HepG2 (cell line): Measurements from ENCODE around the gene MYOM1. TPM values are rescaled to one million over a fixed set of nuclear protein-coding genes. Genes with fewer than 3 reads are reported as not detected.

Experiments used
- ARNTL ChIP-seq: sonication (generic); formaldehyde crosslinking; IDR thresholded peaks from 2 replicates; pipeline ENCODE4 v1.4.0; 2020; ENCODE audit warnings: mild to moderate bottlenecking, missing genetic modification reagents
- CREM ChIP-seq, 2 experiments: sonication (generic) in 1 of 2; formaldehyde crosslinking in 1 of 2; IDR thresholded peaks; 2 replicates each; pipeline versions ENCODE4 v1.4.0 to v1.6.1; 2016 to 2020; ENCODE audit warnings: antibody characterized with exemption in 1 of 2, mild to moderate bottlenecking in 1 of 2, missing genetic modification reagents in 1 of 2
- DMAP1 ChIP-seq: IDR thresholded peaks from 2 replicates; pipeline ENCODE4 v1.6.1; 2016
- GLI4 ChIP-seq: sonication (generic); formaldehyde crosslinking; IDR thresholded peaks from 2 replicates; pipeline ENCODE4 v1.5.1; 2020; ENCODE audit warnings: missing genetic modification reagents, mild to moderate bottlenecking, moderate library complexity, borderline replicate concordance
- HOMEZ ChIP-seq: IDR thresholded peaks from 2 replicates; pipeline ENCODE4 v1.6.1; 2016; ENCODE audit warnings: low read depth
- KLF9 ChIP-seq: IDR thresholded peaks from 2 replicates; pipeline ENCODE4 v1.6.1; 2016; ENCODE audit warnings: low read depth
- SKI ChIP-seq: fragments of 450-650 bp; IDR thresholded peaks from one replicate; pipeline ENCODE4 v1.6.1; 2018; ENCODE audit warnings: mild to moderate bottlenecking; ENCODE audit not compliant: partially characterized antibody
- TARDBP ChIP-seq: sonication (generic); formaldehyde crosslinking; IDR thresholded peaks from 2 replicates; pipeline ENCODE4 v1.8.0; 2022; ENCODE audit warnings: mild to moderate bottlenecking, missing genetic modification reagents
- TEAD3 ChIP-seq: optimal IDR thresholded peaks from 2 replicates; pipeline ENCODE3; 2016; ENCODE audit warnings: borderline replicate concordance
- THAP11 ChIP-seq: IDR thresholded peaks from 2 replicates; pipeline ENCODE4 v1.6.1; 2016; ENCODE audit warnings: missing biosample characterization, missing genetic modification reagents
- TOPORS ChIP-seq: sonication (generic); formaldehyde crosslinking; IDR thresholded peaks from 2 replicates; pipeline ENCODE4 v1.8.0; 2023; ENCODE audit warnings: mild to moderate bottlenecking, missing genetic modification reagents
- ZFY ChIP-seq: sonication (generic); formaldehyde crosslinking; IDR thresholded peaks from 2 replicates; pipeline ENCODE4 v1.4.0; 2020; ENCODE audit warnings: missing genetic modification reagents
- ZMAT3 ChIP-seq: sonication (generic); formaldehyde crosslinking; conservative IDR thresholded peaks from 2 replicates; pipeline ENCODE4 v1.7.0; 2021; ENCODE audit warnings: missing genetic modification reagents
- ZMYM3 ChIP-seq: sonication (generic); formaldehyde crosslinking; IDR thresholded peaks from 2 replicates; pipeline ENCODE4 v1.5.1; 2020; ENCODE audit warnings: mild to moderate bottlenecking, missing genetic modification reagents
- ZNF33B ChIP-seq: sonication (generic); formaldehyde crosslinking; IDR thresholded peaks from 2 replicates; pipeline ENCODE4 v1.5.1; 2020; ENCODE audit warnings: mild to moderate bottlenecking, missing genetic modification reagents
- ZNF644 ChIP-seq: IDR thresholded peaks from 2 replicates; pipeline ENCODE4 v1.6.1; 2016; ENCODE audit warnings: low read depth
- polyA plus RNA-seq, 8 experiments: library from polyadenylated mRNA; depleted of rRNA in 3 of 8; stranded (reverse) in 7 of 8; unstranded in 1 of 8; fragments of >200 nt; fragmentation: Illumina TruSeq in 4 of 8; extraction: Trizol in 4 of 8; gene quantifications; 2 replicates each; pipeline versions ENCODE4 v1.2.1 to v1.2.3, GENCODE V29; 2011 to 2016; ENCODE audit warnings: low read depth in 4 of 8, missing spikeins in 1 of 8, mixed read lengths in 1 of 8; ENCODE audit not compliant: insufficient read depth in 1 of 8
- total RNA-seq, 5 experiments: library from RNA; depleted of rRNA; stranded (reverse); fragments of >200 nt; fragmentation: Illumina TruSeq; extraction: Trizol; gene quantifications; 2 replicates each; pipeline ENCODE4 v1.2.3, GENCODE V29; 2016; ENCODE audit warnings: low read depth in 1 of 5
- TF ChIP-seq, protein P1 (sequence below): sonication (generic); formaldehyde crosslinking; conservative IDR thresholded peaks from 2 replicates; pipeline ENCODE4 v1.8.0; 2022; ENCODE audit warnings: mild to moderate bottlenecking, moderate library complexity, missing genetic modification reagents
- TF ChIP-seq, protein P2 (sequence below): sonication (generic); formaldehyde crosslinking; IDR thresholded peaks from 2 replicates; pipeline ENCODE4 v1.4.0; 2020; ENCODE audit warnings: missing genetic modification reagents, borderline replicate concordance
- TF ChIP-seq, protein P3 (sequence below): sonication (generic); formaldehyde crosslinking; IDR thresholded peaks from 2 replicates; pipeline ENCODE4 v1.4.0; 2020; ENCODE audit warnings: missing genetic modification reagents, low read depth, mild to moderate bottlenecking, borderline replicate concordance
- TF ChIP-seq, protein P4 (sequence below): sonication (generic); formaldehyde crosslinking; IDR thresholded peaks from 2 replicates; pipeline ENCODE4 v1.4.0; 2020; ENCODE audit warnings: missing genetic modification reagents, borderline replicate concordance

MYOM1 gene
- total and polyA plus RNA-seq, 2 of the 13 experiments (the other 11 are each of a cell fraction or from before 2014, with no cell fraction given) = 0.46 to 0.98 TPM

DNA sequence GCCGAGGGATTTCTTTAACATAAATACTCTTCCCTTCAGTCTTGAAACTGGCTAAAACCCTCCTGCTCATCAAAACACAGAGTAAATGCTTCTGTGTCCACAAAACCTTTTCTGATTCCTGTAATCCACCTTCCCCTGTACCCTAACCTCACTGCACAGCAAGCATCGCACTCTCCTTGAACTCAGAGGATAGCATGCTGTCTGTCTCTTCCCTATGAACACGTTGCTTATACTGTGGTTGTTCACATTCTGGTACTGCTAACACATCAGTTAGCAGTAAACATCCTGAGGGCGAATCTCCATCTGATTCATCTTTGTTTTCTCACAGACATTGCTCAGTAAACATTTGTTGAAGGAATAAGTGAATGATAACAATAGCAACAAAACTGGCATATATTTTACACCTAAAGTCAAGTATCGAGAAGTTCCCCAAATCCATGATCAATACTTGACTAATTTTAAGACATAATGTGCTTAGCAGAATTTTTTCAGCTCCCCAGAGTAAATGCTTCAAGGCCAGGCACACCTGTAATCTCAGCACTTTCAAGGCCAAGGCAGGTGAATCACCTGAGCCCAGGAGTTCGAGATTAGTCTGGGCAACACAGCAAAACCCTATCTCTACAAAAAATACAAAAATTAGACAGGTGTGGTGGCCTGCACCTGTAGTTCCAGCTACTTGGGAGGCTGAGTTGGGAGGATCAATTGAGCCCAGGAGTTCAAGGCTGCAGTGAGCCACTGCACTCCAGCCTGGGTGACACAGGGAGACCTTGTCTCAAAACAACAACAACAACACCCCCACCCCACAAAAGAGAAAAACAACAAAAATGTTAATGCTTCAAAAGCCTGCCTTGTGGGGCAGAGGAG lies 161.2 kb downstream of the MYOM1 start (continued):
- TF ChIP-seq ZMYM3 (CRISPR knock-in tag) = peak; percentile 83; the same call in 1 of the 2 replicates
- TF ChIP-seq TEAD3 (CRISPR knock-in tag) = peak; percentile 80
- TF ChIP-seq, protein P1, sequence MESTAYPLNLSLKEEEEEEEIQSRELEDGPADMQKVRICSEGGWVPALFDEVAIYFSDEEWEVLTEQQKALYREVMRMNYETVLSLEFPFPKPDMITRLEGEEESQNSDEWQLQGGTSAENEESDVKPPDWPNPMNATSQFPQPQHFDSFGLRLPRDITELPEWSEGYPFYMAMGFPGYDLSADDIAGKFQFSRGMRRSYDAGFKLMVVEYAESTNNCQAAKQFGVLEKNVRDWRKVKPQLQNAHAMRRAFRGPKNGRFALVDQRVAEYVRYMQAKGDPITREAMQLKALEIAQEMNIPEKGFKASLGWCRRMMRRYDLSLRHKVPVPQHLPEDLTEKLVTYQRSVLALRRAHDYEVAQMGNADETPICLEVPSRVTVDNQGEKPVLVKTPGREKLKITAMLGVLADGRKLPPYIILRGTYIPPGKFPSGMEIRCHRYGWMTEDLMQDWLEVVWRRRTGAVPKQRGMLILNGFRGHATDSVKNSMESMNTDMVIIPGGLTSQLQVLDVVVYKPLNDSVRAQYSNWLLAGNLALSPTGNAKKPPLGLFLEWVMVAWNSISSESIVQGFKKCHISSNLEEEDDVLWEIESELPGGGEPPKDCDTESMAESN (CRISPR knock-in tag) = no peak
- TF ChIP-seq, protein P2, sequence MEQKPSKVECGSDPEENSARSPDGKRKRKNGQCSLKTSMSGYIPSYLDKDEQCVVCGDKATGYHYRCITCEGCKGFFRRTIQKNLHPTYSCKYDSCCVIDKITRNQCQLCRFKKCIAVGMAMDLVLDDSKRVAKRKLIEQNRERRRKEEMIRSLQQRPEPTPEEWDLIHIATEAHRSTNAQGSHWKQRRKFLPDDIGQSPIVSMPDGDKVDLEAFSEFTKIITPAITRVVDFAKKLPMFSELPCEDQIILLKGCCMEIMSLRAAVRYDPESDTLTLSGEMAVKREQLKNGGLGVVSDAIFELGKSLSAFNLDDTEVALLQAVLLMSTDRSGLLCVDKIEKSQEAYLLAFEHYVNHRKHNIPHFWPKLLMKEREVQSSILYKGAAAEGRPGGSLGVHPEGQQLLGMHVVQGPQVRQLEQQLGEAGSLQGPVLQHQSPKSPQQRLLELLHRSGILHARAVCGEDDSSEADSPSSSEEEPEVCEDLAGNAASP (CRISPR knock-in tag) = peak; percentile 83; the same call in 1 of the 2 replicates
- peak; percentile 73 for TF ChIP-seq CREM (IDR thresholded peaks at IDR 0.05)
- TF ChIP-seq CREM (CRISPR knock-in tag; IDR thresholded peaks at IDR 0.05) = no peak
- TF ChIP-seq ZNF33B (CRISPR knock-in tag) = 0 out of 2 replicates have a peak, but pooled peaks have one; percentile 61
- TF ChIP-seq TARDBP (CRISPR knock-in tag) = peak; percentile 83; the same call in 1 of the 2 replicates
- TF ChIP-seq HOMEZ (CRISPR knock-in tag) = peak; percentile 66
- TF ChIP-seq SKI = peak; percentile 48
- peak; percentile 21; the same call in 1 of the 2 replicates for TF ChIP-seq DMAP1 (CRISPR knock-in tag)
- peak; percentile 87; the same call in 1 of the 2 replicates for TF ChIP-seq ZMAT3 (CRISPR knock-in tag)
- no peak for TF ChIP-seq GLI4 (CRISPR knock-in tag)
- TF ChIP-seq TOPORS = no peak
- TF ChIP-seq ZNF644 (CRISPR knock-in tag) = peak; percentile 54; the same call in 1 of the 2 replicates
- 0 out of 2 replicates have a peak, but pooled peaks have one; percentile 11 for TF ChIP-seq ZFY (CRISPR knock-in tag)
- peak; percentile 83 for TF ChIP-seq ARNTL (CRISPR knock-in tag)
- TF ChIP-seq, protein P3, sequence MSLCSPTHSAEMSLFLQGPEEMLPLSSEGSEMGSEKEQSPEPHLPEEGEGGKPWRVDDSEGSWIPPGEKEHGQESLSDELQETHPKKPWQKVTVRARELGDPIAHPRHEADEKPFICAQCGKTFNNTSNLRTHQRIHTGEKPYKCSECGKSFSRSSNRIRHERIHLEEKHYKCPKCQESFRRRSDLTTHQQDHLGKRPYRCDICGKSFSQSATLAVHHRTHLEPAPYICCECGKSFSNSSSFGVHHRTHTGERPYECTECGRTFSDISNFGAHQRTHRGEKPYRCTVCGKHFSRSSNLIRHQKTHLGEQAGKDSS = peak; percentile 91; the same call in 1 of the 2 replicates
- 0 out of 2 replicates have a peak, but pooled peaks have one; percentile 62 for TF ChIP-seq KLF9 (CRISPR knock-in tag)
- TF ChIP-seq, protein P4, sequence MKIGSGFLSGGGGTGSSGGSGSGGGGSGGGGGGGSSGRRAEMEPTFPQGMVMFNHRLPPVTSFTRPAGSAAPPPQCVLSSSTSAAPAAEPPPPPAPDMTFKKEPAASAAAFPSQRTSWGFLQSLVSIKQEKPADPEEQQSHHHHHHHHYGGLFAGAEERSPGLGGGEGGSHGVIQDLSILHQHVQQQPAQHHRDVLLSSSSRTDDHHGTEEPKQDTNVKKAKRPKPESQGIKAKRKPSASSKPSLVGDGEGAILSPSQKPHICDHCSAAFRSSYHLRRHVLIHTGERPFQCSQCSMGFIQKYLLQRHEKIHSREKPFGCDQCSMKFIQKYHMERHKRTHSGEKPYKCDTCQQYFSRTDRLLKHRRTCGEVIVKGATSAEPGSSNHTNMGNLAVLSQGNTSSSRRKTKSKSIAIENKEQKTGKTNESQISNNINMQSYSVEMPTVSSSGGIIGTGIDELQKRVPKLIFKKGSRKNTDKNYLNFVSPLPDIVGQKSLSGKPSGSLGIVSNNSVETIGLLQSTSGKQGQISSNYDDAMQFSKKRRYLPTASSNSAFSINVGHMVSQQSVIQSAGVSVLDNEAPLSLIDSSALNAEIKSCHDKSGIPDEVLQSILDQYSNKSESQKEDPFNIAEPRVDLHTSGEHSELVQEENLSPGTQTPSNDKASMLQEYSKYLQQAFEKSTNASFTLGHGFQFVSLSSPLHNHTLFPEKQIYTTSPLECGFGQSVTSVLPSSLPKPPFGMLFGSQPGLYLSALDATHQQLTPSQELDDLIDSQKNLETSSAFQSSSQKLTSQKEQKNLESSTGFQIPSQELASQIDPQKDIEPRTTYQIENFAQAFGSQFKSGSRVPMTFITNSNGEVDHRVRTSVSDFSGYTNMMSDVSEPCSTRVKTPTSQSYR = 0 out of 2 replicates have a peak, but pooled peaks have one; percentile 6
- TF ChIP-seq THAP11 (CRISPR knock-in tag) = peak; percentile 46; the same call in 1 of the 2 replicates
